IMR-90 (cell line): ENCODE data around the gene HECW1. TPM values are rescaled to one million over a fixed set of nuclear protein-coding genes. Genes with fewer than 3 reads are reported as not detected.
"Not testable (repeated sequence)": the region's sequence is repeated elsewhere in the genome, so short reads cannot be mapped to it uniquely, and the experiment has no call there.

Source experiments
- ATAC-seq: fragments of 200-7000 bp; cut with Tn5 transposase; 2 replicates; pipeline ENCODE4 v1.9.1; 2020; ENCODE audit warnings: low read depth, mild to moderate bottlenecking, moderate library complexity
- BruUV-seq: library from RNA; stranded (reverse); fragments of 400-500 nt; replicated peaks from 2 replicates; lab custom pipeline; 2021; lab: Mats Ljungman, UMichigan
- CTCF ChIA-PET: fragments of 300-600 bp; formaldehyde crosslinking; extraction: SDS; loops from one replicate; lab custom pipeline; 2021; ENCODE audit warnings: antibody characterized with exemption; lab: Yijun Ruan, JAX
- POLR2A ChIA-PET: fragments of 300-600 bp; sonication (Branson Sonifier 250); formaldehyde crosslinking; loops from one replicate; lab custom pipeline; 2022; ENCODE audit warnings: antibody characterized with exemption; ENCODE audit not compliant: unreplicated experiment; lab: Charles Lee
- DNase-seq: peaks from one replicate; pipeline ENCODE4 v3.0.0; 2013
- H2AFZ ChIP-seq: replicated peaks from 2 replicates; pipeline ENCODE3; 2013; ENCODE audit warnings: low read length, mild to moderate bottlenecking; ENCODE audit not compliant: poor library complexity
- H2AK5ac ChIP-seq: 2 replicates; pipeline ENCODE4 v1.6.1; 2013; ENCODE audit warnings: low read depth, low read length, inconsistent platforms
- H2AK9ac ChIP-seq: replicated peaks from 2 replicates; pipeline ENCODE3; 2013; ENCODE audit warnings: mild to moderate bottlenecking, low read depth, low read length, moderate library complexity; ENCODE audit not compliant: poor library complexity
- H2BK120ac ChIP-seq: 2 replicates; pipeline ENCODE4 v1.6.1; 2013; ENCODE audit warnings: low read depth, low read length, inconsistent platforms
- H2BK15ac ChIP-seq: 3 replicates; pipeline ENCODE4 v1.6.1; 2013; ENCODE audit warnings: low read depth, low read length, inconsistent platforms
- H2BK20ac ChIP-seq: 2 replicates; pipeline ENCODE4 v1.6.1; 2013; ENCODE audit warnings: low read depth, mild to moderate bottlenecking, inconsistent platforms, low read length, moderate library complexity
- H2BK5ac ChIP-seq: 2 replicates; pipeline ENCODE4 v1.6.1; 2013; ENCODE audit warnings: mild to moderate bottlenecking, low read depth, low read length, inconsistent platforms; ENCODE audit not compliant: poor library complexity, severe bottlenecking
- H3K14ac ChIP-seq: replicated peaks from 2 replicates; pipeline ENCODE4 v1.6.1; 2013; ENCODE audit warnings: low read depth, low read length, inconsistent platforms
- H3K18ac ChIP-seq: 2 replicates; pipeline ENCODE4 v1.6.1; 2013; ENCODE audit warnings: low read depth, low read length, control low read depth
- H3K23ac ChIP-seq: 2 replicates; pipeline ENCODE4 v1.6.1; 2013; ENCODE audit warnings: low read depth, low read length, inconsistent platforms
- H3K27ac ChIP-seq: 2 replicates; pipeline ENCODE4 v1.5.1; 2013; ENCODE audit warnings: mild to moderate bottlenecking, control low read depth, low read length; ENCODE audit not compliant: insufficient read depth
- H3K27me3 ChIP-seq: 2 replicates; pipeline ENCODE4 v1.6.1; 2013; ENCODE audit warnings: low read length; ENCODE audit not compliant: control insufficient read depth, insufficient read depth
- H3K36me3 ChIP-seq: 2 replicates; pipeline ENCODE4 v1.6.1; 2013; ENCODE audit warnings: low read length, mixed read lengths; ENCODE audit not compliant: control insufficient read depth, insufficient read depth
- H3K4ac ChIP-seq: 2 replicates; pipeline ENCODE4 v1.6.1; 2013; ENCODE audit warnings: low read depth, low read length, inconsistent platforms
- H3K4me1 ChIP-seq: 2 replicates; pipeline ENCODE4 v1.6.1; 2013; ENCODE audit warnings: low read length, mixed read lengths; ENCODE audit not compliant: control insufficient read depth, insufficient read depth
- H3K4me2 ChIP-seq: 2 replicates; pipeline ENCODE4 v1.6.1; 2013; ENCODE audit warnings: low read depth, mild to moderate bottlenecking, control low read depth, low read length, moderate library complexity
- H3K4me3 ChIP-seq: 2 replicates; pipeline ENCODE4 v1.5.1; 2013; ENCODE audit warnings: low read depth, mild to moderate bottlenecking, control low read depth, low read length, moderate library complexity; ENCODE audit not compliant: insufficient read depth
- H3K56ac ChIP-seq: 2 replicates; pipeline ENCODE4 v1.6.1; 2013; ENCODE audit warnings: low read length, inconsistent platforms; ENCODE audit not compliant: insufficient read depth; ENCODE audit errors: extremely low read depth
- H3K79me1 ChIP-seq, 2 experiments: 2 replicates each; pipeline ENCODE4 v1.6.1; 2013; ENCODE audit warnings: low read length in 2 of 2, inconsistent platforms in 1 of 2, low read depth in 1 of 2
- H3K9ac ChIP-seq: 2 replicates; pipeline ENCODE4 v1.6.1; 2013; ENCODE audit warnings: low read depth, low read length, control low read depth
- H3K9me1 ChIP-seq: 2 replicates; pipeline ENCODE4 v1.6.1; 2013; ENCODE audit warnings: low read length, inconsistent platforms; ENCODE audit not compliant: insufficient read depth
- H3K9me3 ChIP-seq: 2 replicates; pipeline ENCODE4 v1.6.1; 2013; ENCODE audit warnings: low read length; ENCODE audit not compliant: control insufficient read depth, insufficient read depth
- H4K20me1 ChIP-seq: 2 replicates; pipeline ENCODE4 v1.6.1; 2013; ENCODE audit warnings: low read length, inconsistent platforms; ENCODE audit not compliant: insufficient read depth
- H4K5ac ChIP-seq: 2 replicates; pipeline ENCODE4 v1.6.1; 2013; ENCODE audit warnings: mild to moderate bottlenecking, low read depth, low read length, control low read depth
- H4K8ac ChIP-seq, 2 experiments: 2 replicates each; pipeline ENCODE4 v1.6.1; 2013; ENCODE audit warnings: low read depth in 2 of 2, low read length in 2 of 2, control low read depth in 1 of 2, inconsistent platforms in 1 of 2
- H4K91ac ChIP-seq: 2 replicates; pipeline ENCODE4 v1.6.1; 2013; ENCODE audit warnings: low read depth, low read length, inconsistent platforms; ENCODE audit not compliant: insufficient read depth
- CEBPB ChIP-seq: IDR thresholded peaks from 2 replicates; pipeline ENCODE4 v1.6.1; 2012; ENCODE audit warnings: low read depth, low read length, improper control_type of control experiment
- CHD1 ChIP-seq: IDR thresholded peaks from 2 replicates; pipeline ENCODE4 v1.6.1; 2012; ENCODE audit warnings: low read depth, low read length, improper control_type of control experiment
- FOS ChIP-seq: fragments of 150-350 bp; IDR thresholded peaks from 2 replicates; pipeline ENCODE4 v1.6.1; 2016; ENCODE audit warnings: low read depth, low read length
- MAZ ChIP-seq: IDR thresholded peaks from 2 replicates; pipeline ENCODE4 v1.6.1; 2012; ENCODE audit warnings: low read depth, mild to moderate bottlenecking, low read length, improper control_type of control experiment, moderate library complexity, borderline replicate concordance
- WGBS, 2 experiments: methylation state at CpG; one replicate each; pipeline versions ENCODE4 v1.1.5 to v1.1.7; 2013; ENCODE audit warnings: missing lambda C conversion rate in 2 of 2; ENCODE audit not compliant: insufficient read length in 1 of 2; ENCODE audit errors: extremely low coverage in 2 of 2; 5-methylcytosine and 5-hydroxymethylcytosine counted together
- dilution Hi-C: fragments of 300-500 bp; cut with HindIII; formaldehyde crosslinking; loops from one replicate; pipeline ENCODE4 v1.14.3; 2018; ENCODE audit warnings: low sequenced_read_pairs; ENCODE audit not compliant: unreplicated experiment
- in situ Hi-C: fragments of 300-500 bp; cut with MboI; formaldehyde crosslinking; loops from 3 replicates; pipeline ENCODE4 v1.14.3; 2019; ENCODE audit warnings: low sequenced_read_pairs, inconsistent platforms, mixed read lengths
- intact Hi-C: fragments of 100-400 bp; cut with micrococcal nuclease; formaldehyde crosslinking; loops from 2 replicates; pipeline ENCODE4 v1.10.0; 2022
- polyA plus RNA-seq, 3 experiments: library from polyadenylated mRNA; depleted of rRNA; stranded (reverse); fragments of >200 nt; gene quantifications; 2 replicates each; pipeline ENCODE4 v1.2.3, GENCODE V29; 2012; ENCODE audit warnings: low replicate concordance in 1 of 3
- total RNA-seq: library from RNA; depleted of rRNA; stranded (reverse); fragments of >200 nt; gene quantifications from 2 replicates; pipeline ENCODE4 v1.2.3, GENCODE V29; 2012

HECW1 gene
- total and polyA plus RNA-seq, 2 of the 4 experiments (the other 2 are of a cell fraction): 0.56 to 1.3 TPM

GRCh38 chr7:43208242-43208641 lies 95.8 kb downstream of the HECW1 start:
- ChIA-PET CTCF (no interaction called here), POLR2A (no interaction called here)
- Histone ChIP-seq H3K56ac (no peak overlapping the region), H2AK9ac (no peak overlapping the region), H3K36me3 (no peaks in the 10 kb centered on the region), H3K4me3 (no peak overlapping the region), H3K4ac (no peak overlapping the region), H4K91ac (no peak overlapping the region), H2BK120ac (no peak overlapping the region), H3K9ac (no peak overlapping the region), H3K27me3 (no peaks in the 10 kb centered on the region; the same call in 1 of the 2 replicates), H3K27ac (no peak overlapping the region), H3K4me2 (no peak overlapping the region), H2AFZ (no peak overlapping the region), H3K9me3 (no peaks in the 10 kb centered on the region), H3K4me1 (peaks cover 5% of the 10 kb centered on the region; the same call in 1 of the 2 replicates), H4K5ac (no peak overlapping the region), H3K18ac (no peak overlapping the region), H3K14ac (no peak overlapping the region), H3K9me1 (no peaks in the 10 kb centered on the region; the same call in 1 of the 2 replicates), H3K23ac (no peak overlapping the region), H3K79me1 (no peaks in the 10 kb centered on the region), H2BK5ac (no peak overlapping the region), H2AK5ac (no peak overlapping the region), H2BK15ac (no peak overlapping the region), H2BK20ac (no peak overlapping the region), H4K8ac (no peak overlapping the region), H4K20me1 (no peaks in the 10 kb centered on the region)
- no peak for DNase-seq
- no peak for ATAC-seq
- TF ChIP-seq MAZ (no peak), CEBPB (no peak), CHD1 (no peak), FOS (no peak)
- in situ Hi-C loops (no loop called here), intact Hi-C loops (no loop called here), dilution Hi-C loops (no loop called here)
- no CpG with 5 or more reads among the region's 2 CpGs for WGBS, 2 experiments
- no TSS peak for BruUV-seq

- in situ Hi-C loops, H2BK120ac ChIP-seq, H3K9me3 ChIP-seq, H3K18ac ChIP-seq, H3K4ac ChIP-seq, H3K79me1 ChIP-seq, H3K27ac ChIP-seq, H2BK5ac ChIP-seq, H2BK15ac ChIP-seq, H3K27me3 ChIP-seq, H2AFZ ChIP-seq, H3K14ac ChIP-seq, intact Hi-C loops, H2AK5ac ChIP-seq, H4K20me1 ChIP-seq, H4K91ac ChIP-seq, DNase-seq, H3K4me1 ChIP-seq, ATAC-seq, BruUV-seq, dilution Hi-C loops, H3K9ac ChIP-seq, H2BK20ac ChIP-seq, H3K4me2 ChIP-seq, H3K9me1 ChIP-seq, H3K23ac ChIP-seq, H3K4me3 ChIP-seq, H3K56ac ChIP-seq, H2AK9ac ChIP-seq, POLR2A ChIA-PET, H3K36me3 ChIP-seq, H4K8ac ChIP-seq, H4K5ac ChIP-seq: not testable (repeated sequence)
- CTCF ChIA-PET: interaction anchor here (0.6 kb wide), 1 partner anchor 616 kb away, joined by 5 read pairs; no protein-coding TSS in a partner anchor
- WGBS, 2 experiments: 86% methylated on average over 8 of the region's 11 CpGs; no CpG with 5 or more reads in 1 of the 2 experiments
Observed at GRCh38 chr7:43210539-43210938, 98.1 kb downstream of the HECW1 start.
